HG02588 (cell line): Measurements from ENCODE around the gene TBL3.

ENCODE experiments used
- ATAC-seq: cut with Tn5 transposase; IDR thresholded peaks from one replicate; pipeline ENCODE4 v1.9.1; 2021; ENCODE audit warnings: mild to moderate bottlenecking, moderate library complexity; ENCODE audit not compliant: unreplicated experiment

TBL3 gene

DNA sequence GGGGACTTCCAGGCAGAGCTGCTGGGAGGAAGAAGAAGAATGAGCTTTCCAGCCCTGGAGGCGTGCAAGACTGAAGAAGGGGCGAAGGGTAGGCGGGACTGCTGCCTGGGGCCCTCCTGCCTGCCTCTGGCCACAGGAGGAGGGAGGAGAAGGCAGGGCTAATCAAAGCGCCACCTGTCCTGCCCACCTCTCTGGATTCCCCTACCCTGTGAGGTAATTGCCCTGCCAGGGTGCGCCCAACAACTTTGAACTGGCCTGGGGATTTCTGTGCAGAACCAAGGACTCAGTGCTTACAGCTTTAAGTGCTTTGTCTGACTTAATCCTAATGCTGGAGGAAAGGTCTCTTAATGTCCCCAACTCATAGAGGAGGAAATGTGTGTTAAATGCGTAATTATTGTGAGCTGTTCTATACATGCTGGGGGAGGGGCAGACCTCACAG lies 9.6 kb downstream of the TBL3 start, which contains the start of gene NOXO1:
Gene NOXO1 (minus strand): TSS at position 72 of the 439 bp plus-strand sequence. CDS start 290 bp downstream, outside the sequence.
- no peak for ATAC-seq

GRCh38 chr16:1982013-1982433 lies 10.2 kb downstream of the TBL3 start:
- ATAC-seq = no peak

- ATAC-seq = no peak
Observed at GRCh38 chr16:1982991-1983543, 11.2 kb downstream of the TBL3 start.

DNA sequence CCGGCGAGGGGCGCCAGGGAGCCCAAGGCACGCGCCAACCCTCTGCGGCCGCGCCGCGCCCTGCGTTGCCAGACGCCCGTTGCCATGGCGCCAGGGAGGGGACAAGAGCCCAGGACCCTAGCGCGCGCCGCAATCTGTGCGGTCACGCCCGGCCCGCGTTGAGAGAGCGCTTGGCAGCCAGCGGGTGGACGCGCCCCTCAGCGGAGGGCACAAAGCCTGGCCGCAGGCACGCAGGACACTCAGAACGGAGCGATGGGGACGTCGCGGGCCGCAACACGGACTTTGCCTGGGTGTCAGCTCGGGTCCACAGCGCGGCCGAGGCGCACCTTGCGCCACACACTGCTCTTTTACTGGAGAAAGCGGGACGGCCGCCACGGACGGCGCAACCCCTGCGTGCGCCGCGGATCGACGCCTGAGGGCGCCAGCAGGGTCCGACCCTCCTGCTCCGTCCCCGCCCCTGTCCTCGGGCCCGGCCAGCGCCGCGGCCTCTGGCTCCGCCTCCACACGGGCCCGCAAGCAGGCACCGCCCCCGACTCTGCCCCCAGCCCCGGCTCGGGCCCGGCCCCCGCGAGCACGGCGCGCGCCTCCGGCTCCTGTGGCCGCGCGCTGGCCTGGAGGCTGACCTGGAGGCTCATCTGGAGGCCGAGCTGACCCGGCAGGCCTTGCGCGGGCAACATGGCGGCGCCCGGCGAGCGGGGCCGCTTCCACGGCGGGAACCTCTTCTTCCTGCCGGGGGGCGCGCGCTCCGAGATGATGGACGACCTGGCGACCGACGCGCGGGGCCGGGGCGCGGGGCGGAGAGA lies 11.9 kb downstream of the TBL3 start, which contains the start of gene GFER:
Gene GFER (plus strand): TSS at position 650 of the 803 bp plus-strand sequence. CDS start 26 bp downstream, at position 676.
- peak; percentile 72 for ATAC-seq

DNA sequence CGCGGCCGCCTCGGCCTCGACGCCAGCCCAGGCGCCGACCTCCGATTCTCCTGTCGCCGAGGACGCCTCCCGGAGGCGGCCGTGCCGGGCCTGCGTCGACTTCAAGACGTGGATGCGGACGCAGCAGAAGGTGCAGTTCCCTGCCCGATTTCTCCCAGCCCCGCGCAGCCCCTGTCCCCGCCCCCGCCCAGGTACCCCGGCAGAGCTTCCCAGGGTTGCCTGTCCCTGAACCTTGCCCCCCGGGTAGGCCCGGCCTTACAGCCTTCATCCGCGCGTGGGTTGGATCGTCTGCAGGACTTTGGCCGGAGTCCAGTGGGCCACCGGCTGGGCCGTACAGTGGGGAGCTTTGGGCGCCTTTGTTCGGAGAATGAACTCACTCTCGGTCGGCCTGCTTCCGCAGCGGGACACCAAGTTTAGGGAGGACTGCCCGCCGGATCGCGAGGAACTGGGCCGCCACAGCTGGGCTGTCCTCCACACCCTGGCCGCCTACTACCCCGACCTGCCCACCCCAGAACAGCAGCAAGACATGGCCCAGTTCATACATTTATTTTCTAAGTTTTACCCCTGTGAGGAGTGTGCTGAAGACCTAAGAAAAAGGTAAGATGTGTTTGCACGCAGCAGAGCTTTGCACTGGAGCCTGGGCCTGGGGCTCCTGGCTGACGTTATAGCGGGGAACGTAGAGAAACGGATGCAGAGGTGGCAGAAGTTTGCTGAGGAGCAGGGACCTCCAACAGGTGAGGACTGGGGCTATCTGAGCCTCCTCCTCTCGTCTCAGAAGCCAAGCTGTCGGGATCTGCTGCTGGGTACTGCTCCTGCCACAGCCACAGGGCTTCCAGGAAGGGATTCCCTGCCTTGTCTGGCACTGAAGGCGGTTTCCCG lies 12.7 kb downstream of the TBL3 start:
- ATAC-seq = no peak

GRCh38 chr16:1985466-1986150 lies 13.8 kb downstream of the TBL3 start:
- ATAC-seq = no peak

DNA sequence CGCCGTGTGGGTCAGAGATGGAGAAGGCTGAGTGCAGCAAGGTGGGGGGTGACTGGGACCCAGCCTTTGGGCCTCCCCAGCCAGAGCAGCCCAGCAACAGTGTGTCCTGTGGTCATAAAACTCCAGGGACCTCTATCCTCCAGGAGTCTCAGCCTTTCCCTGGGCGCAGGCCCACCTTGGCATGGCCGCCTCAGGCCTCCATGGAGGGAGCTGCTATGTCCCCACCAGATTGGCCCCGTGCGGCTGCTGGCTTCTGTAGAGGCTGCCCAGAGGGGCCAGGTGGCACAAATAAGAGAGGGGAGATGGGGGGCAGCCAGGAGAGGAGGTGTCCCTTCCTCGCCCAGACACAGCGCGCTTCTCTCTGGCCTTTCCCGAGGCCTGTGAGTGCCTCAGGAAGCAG lies 15.3 kb downstream of the TBL3 start:
- no peak for ATAC-seq

DNA sequence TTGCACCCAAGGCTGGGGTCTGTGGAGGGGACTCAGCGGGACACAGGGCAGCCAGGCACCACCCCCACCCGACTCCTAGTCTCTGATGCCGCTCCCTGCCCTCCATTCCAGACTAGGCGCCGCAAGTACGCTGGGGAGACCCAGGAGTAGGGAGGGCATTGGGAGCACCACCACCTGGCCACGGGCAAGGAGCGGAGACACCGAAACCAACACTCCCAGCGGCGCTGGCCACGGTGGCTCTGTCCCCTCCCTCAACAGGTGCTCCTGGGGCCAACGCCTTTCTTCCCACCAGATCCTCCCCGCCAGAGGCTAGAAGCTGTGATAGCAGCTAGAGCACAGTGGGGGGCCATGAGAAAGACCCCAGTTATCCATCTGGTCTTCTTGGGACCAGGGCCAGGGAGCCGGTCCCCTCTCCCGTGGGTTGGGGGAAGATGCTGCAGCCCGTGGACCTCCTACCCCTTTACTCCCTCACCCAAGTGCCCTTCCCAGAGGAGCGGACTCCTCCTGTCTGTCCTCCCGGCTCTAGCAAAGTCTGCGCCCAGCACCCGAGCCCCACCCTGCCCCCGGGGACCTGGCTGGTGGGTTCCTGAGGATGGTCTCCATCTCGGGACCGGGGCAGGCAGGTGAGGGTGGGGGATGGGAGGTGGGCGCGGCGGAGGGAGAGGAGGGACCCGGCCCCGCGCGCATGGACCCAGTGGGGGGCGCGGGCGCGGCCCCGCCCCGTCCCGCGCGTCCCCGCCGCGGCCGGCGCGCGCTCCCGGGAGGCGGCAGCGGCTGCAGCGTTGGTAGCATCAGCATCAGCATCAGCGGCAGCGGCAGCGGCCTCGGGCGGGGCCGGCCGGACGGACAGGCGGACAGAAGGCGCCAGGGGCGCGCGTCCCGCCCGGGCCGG lies 17.6 kb downstream of the TBL3 start, which contains the start of gene SYNGR3:
Gene SYNGR3 (plus strand): TSS at position 762 of the 892 bp plus-strand sequence. CDS start 133 bp downstream, outside the sequence.
- no peak for ATAC-seq

GRCh38 chr16:1990101-1990350 lies 18.2 kb downstream of the TBL3 start:
- ATAC-seq = no peak

DNA sequence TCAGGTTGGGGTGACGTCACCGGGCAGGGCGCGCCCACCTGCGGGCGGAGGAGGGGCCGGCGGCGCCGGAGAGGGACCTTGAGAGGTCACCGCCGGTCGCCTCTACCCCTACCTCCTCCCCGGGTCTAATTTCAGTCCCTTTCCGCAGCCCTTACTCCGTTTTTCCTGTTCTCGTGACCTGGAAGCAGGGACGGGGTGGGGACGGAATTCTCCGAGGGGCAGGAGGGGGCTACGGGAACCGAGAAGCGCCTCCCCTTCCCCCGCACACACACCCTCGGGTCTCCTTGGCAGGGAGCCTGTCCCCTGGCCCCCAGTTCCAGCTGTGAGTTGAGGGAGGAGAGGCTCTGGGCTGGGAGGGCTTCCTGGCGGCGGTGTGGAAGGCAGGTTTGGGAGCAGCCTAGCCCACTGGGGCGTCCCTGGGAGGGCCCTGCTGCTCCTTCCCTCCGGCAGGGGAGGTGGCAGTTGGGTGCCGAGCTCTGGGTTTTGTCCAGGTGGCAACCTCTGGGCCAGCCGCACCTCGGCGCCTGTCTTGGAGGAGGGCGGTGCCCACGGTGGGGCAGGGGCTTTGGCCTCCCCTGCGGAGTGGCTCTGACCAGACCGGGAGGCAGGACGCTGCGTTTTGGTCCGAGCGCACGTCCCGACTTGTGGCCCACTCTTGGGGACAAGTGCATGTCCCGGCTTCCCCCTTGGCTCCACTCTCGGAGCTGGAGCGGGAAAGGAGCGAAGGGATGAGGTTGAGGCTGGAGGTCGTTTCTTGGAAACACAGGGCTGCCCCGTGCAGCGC lies 18.7 kb downstream of the TBL3 start:
- ATAC-seq = no peak

GRCh38 chr16:1991135-1991551 lies 19.3 kb downstream of the TBL3 start:
- ATAC-seq = no peak

GRCh38 chr16:1991588-1991947 lies 19.7 kb downstream of the TBL3 start:
- ATAC-seq = no peak

DNA sequence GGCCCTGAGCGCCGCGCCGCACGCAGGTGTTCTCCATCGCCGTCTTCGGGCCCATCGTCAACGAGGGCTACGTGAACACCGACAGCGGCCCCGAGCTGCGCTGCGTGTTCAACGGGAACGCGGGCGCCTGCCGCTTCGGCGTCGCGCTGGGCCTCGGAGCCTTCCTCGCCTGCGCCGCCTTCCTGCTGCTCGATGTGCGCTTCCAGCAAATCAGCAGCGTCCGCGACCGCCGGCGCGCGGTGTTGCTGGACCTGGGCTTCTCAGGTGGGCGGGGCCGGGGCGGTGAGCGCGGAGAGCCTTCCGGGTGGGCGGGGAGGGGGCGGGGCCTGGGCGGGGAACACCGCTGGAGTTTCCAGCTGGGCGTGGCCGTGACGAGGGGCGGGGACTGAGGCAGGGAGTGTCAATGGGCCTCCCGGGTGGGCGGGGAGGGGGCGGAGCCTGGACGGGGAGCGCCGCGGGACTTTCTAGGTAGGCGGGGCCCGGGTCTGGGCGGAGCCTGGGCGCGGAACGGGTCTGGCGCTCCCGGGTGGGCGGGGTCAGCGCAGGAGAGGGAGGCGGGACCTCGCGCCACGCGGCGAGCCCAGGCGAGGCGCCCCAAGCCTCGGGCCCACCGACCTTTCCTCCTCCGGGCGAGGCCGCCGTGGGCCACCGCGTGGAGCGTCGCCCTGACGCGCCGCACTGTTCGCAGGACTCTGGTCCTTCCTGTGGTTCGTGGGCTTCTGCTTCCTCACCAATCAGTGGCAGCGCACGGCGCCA lies 20.3 kb downstream of the TBL3 start:
- ATAC-seq = peak; percentile 44

- no peak for ATAC-seq
Observed at GRCh38 chr16:1992704-1993317, 21.0 kb downstream of the TBL3 start.

- ATAC-seq = no peak
Observed at GRCh38 chr16:1993731-1994131, 21.9 kb downstream of the TBL3 start.

- ATAC-seq = no peak
Observed at GRCh38 chr16:1997494-1998359, 25.9 kb downstream of the TBL3 start.

GRCh38 chr16:1998360-1998835 lies 26.5 kb downstream of the TBL3 start:
- no peak for ATAC-seq
